ENCODE data around the gene TM4SF1. TPM values are rescaled to one million over a fixed set of nuclear protein-coding genes. Genes with fewer than 3 reads are reported as not detected.

The TM4SF1 gene
- total RNA-seq, 1 donor from 2014 or later = 125 TPM

- ATAC-seq = no peak
Observed at GRCh38 chr3:149374391-149374790, 3.1 kb downstream of the TM4SF1 start.

- peak; percentile 24 for ATAC-seq
Observed at GRCh38 chr3:149373235-149374125, 4.0 kb downstream of the TM4SF1 start.

- ATAC-seq = no peak
Observed at GRCh38 chr3:149371723-149372114, 5.7 kb downstream of the TM4SF1 start.

GRCh38 chr3:149371001-149371722, 6.3 kb downstream of the TM4SF1 start:
- peak; percentile 70 for ATAC-seq

- peak; percentile 20 for ATAC-seq
Observed at GRCh38 chr3:149369991-149370866, 7.2 kb downstream of the TM4SF1 start.

- ATAC-seq = no peak
Observed at GRCh38 chr3:149368674-149369497, 8.6 kb downstream of the TM4SF1 start.

GRCh38 chr3:149368201-149368673, 9.2 kb downstream of the TM4SF1 start:
- no peak for ATAC-seq

- peak; percentile 88 for ATAC-seq
Observed at GRCh38 chr3:149366941-149367840, 10.3 kb downstream of the TM4SF1 start.

- peak; percentile 77 for ATAC-seq
Observed at GRCh38 chr3:149366031-149366430, 11.4 kb downstream of the TM4SF1 start.

GRCh38 chr3:149364624-149365023, 12.8 kb downstream of the TM4SF1 start:
- ATAC-seq = peak; percentile 55

- no peak for ATAC-seq
Observed at GRCh38 chr3:149363053-149363452, 14.4 kb downstream of the TM4SF1 start.

GRCh38 chr3:149362366-149362765, 15.1 kb downstream of the TM4SF1 start:
- no peak for ATAC-seq

GRCh38 chr3:149356630-149357029, 20.8 kb downstream of the TM4SF1 start:
- no peak for ATAC-seq

- ATAC-seq = no peak
Observed at GRCh38 chr3:149356044-149356592, 21.3 kb downstream of the TM4SF1 start.

- no peak for ATAC-seq
Observed at GRCh38 chr3:149353581-149354184, 23.8 kb downstream of the TM4SF1 start.

- ATAC-seq = peak; percentile 93
Observed at GRCh38 chr3:149352556-149352955, 24.9 kb downstream of the TM4SF1 start.

GRCh38 chr3:149343951-149344350, 33.5 kb downstream of the TM4SF1 start:
- no peak for ATAC-seq

- ATAC-seq = peak; percentile 74
Observed at GRCh38 chr3:149342413-149343380, 34.8 kb downstream of the TM4SF1 start.

Data from esophagus mucosa (tissue), 1 donor.